SH-SY5Y (cell line): Measurements from ENCODE around the gene SLC6A9.

Source experiments
- GATA2 ChIP-seq: IDR thresholded peaks from 2 replicates; pipeline ENCODE4 v1.6.1; 2011; ENCODE audit warnings: mild to moderate bottlenecking, low read depth, low read length
- GATA3 ChIP-seq: IDR thresholded peaks from 2 replicates; pipeline ENCODE4 v1.6.1; 2011; ENCODE audit warnings: low read depth, mild to moderate bottlenecking, low read length, moderate library complexity

DNA sequence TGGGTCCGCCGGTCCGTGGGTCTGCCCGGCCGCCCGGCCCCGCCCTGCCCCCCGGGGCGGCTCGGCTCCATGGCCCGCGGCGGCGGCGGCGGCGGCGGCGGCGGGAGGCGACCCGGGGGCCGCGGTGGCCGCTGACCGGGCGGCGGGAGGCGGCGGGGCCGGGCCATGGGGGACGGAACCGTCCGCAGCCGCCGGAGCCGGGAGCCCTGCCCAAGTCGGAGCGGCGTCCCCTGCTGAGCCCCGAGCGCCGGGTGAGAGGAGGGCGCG lies 52.1 kb downstream of the SLC6A9 start:
- TF ChIP-seq GATA2 (no peak), GATA3 (no peak)
